Measurements from ENCODE around the gene TRH. TPM values are rescaled to one million over a fixed set of nuclear protein-coding genes. Genes with fewer than 3 reads are reported as not detected.

Gene TRH
- total and polyA plus RNA-seq, 7 donors = not detected

- ATAC-seq = no peak
- Histone ChIP-seq H3K27ac (no peak overlapping the region), H3K36me3 (ENCODE audit: insufficient read depth in 1 of 2, low read depth in 1 of 2) (no peaks in the 10 kb centered on the region), H3K27me3 (ENCODE audit: insufficient read depth in 3 of 3, low read length in 2 of 3) (peaks cover 0 to 65% (median 27%) of the 10 kb centered on the region in 3 donors), H3K4me1 (peaks cover 9% of the 10 kb centered on the region), H3K4me3 (no peak overlapping the region), H3K9me3 (no peaks in the 10 kb centered on the region)
- intact Hi-C loops (cut with DNase I) = no loop called here
- TF ChIP-seq, protein P1, sequence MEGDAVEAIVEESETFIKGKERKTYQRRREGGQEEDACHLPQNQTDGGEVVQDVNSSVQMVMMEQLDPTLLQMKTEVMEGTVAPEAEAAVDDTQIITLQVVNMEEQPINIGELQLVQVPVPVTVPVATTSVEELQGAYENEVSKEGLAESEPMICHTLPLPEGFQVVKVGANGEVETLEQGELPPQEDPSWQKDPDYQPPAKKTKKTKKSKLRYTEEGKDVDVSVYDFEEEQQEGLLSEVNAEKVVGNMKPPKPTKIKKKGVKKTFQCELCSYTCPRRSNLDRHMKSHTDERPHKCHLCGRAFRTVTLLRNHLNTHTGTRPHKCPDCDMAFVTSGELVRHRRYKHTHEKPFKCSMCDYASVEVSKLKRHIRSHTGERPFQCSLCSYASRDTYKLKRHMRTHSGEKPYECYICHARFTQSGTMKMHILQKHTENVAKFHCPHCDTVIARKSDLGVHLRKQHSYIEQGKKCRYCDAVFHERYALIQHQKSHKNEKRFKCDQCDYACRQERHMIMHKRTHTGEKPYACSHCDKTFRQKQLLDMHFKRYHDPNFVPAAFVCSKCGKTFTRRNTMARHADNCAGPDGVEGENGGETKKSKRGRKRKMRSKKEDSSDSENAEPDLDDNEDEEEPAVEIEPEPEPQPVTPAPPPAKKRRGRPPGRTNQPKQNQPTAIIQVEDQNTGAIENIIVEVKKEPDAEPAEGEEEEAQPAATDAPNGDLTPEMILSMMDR (IDR thresholded peaks at IDR 0.05) = no peak
- WGBS, 3 donors = 87% methylated on average over 4 of the region's 4 CpGs
- DNase-seq = no peak
Measured at GRCh38 chr3:129976286-129976685, 1.8 kb downstream of the TRH start.

DNA sequence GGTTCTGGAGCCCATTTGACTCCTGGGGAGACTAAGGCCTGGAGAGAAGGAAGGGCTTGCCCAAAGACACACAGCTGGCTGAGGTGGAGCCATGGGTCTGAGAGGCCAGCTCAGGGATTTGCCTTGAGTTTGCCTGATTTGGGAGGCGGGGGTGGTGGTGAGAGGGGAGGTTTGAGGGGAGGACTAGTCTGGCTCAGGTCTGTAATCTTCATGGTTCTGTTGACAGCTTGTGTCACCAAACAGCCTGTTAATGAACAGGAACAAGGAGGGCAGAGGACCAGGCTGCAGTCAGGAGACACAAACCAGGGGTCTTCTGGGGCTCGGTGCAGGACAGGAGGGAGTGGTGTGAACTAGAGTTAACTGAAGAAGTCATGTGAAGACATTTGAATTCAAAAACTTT, 3.6 kb downstream of the TRH start:
- Histone ChIP-seq H3K27ac (no peak overlapping the region), H3K36me3 (ENCODE audit: insufficient read depth in 1 of 2, low read depth in 1 of 2) (no peaks in the 10 kb centered on the region), H3K4me3 (no peak overlapping the region), H3K27me3 (ENCODE audit: insufficient read depth in 3 of 3, low read length in 2 of 3) (peaks cover 0 to 55% (median 27%) of the 10 kb centered on the region in 3 donors), H3K9me3 (no peaks in the 10 kb centered on the region), H3K4me1 (peaks cover 9% of the 10 kb centered on the region)
- no peak for ATAC-seq
- DNase-seq = no peak
- TF ChIP-seq, protein P1 (IDR thresholded peaks at IDR 0.05) = no peak
- 88 to 98% (median 89%) methylated on average over 2 of the region's 2 CpGs for WGBS, 3 donors
- intact Hi-C loops (cut with DNase I) = no loop called here

GRCh38 chr3:129979905-129980304, 5.4 kb downstream of the TRH start:
- Histone ChIP-seq H3K4me1 (peaks cover 7% of the 10 kb centered on the region), H3K27me3 (ENCODE audit: insufficient read depth in 3 of 3, low read length in 2 of 3) (peaks cover 0 to 40% (median 21%) of the 10 kb centered on the region in 3 donors), H3K27ac (no peak overlapping the region), H3K4me3 (no peak overlapping the region), H3K9me3 (no peaks in the 10 kb centered on the region), H3K36me3 (ENCODE audit: insufficient read depth in 1 of 2, low read depth in 1 of 2) (no peaks in the 10 kb centered on the region)
- DNase-seq (no peak), ATAC-seq (no peak)
- intact Hi-C loops (cut with DNase I) = no loop called here
- WGBS, 3 donors = 83 to 88% (median 84%) methylated on average over 5 of the region's 5 CpGs
- TF ChIP-seq, protein P1 (IDR thresholded peaks at IDR 0.05) = no peak

DNA sequence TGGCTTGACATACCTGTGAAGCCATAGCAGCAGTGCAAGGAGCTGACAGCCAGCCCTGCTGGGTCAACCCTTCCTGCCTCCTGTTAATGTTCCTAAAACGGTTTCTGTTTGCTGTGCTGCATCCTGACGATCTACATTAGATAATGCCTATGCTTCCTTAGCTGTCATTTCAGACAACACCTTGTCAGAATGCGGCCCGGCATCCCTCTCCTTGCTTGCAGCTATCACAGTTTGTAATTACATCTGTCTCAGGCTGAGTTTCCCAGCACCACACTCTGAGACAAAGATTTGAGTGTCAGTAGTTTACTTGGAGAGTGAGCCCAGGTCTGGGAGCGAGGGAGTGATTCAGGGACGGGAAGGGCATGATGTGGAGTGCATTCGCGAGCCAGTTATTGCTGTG, 9.0 kb downstream of the TRH start:
- H3K27ac ChIP-seq = no peak overlapping the region
- DNase-seq (no peak), ATAC-seq (no peak)
- H3K9me3 ChIP-seq = no peaks in the 10 kb centered on the region
- intact Hi-C loops (cut with DNase I) = no loop called here
- H3K27me3 ChIP-seq (ENCODE audit: insufficient read depth in 3 of 3, low read length in 2 of 3) = peaks cover 0 to 9% (median 4%) of the 10 kb centered on the region in 3 donors
- TF ChIP-seq, protein P1 (IDR thresholded peaks at IDR 0.05) = no peak
- no peak overlapping the region for H3K4me3 ChIP-seq
- H3K4me1 ChIP-seq = no peaks in the 10 kb centered on the region
- 82 to 86% (median 84%) methylated on average over 8 of the region's 8 CpGs for WGBS, 3 donors
- no peaks in the 10 kb centered on the region for H3K36me3 ChIP-seq (ENCODE audit: insufficient read depth in 1 of 2, low read depth in 1 of 2)

DNA sequence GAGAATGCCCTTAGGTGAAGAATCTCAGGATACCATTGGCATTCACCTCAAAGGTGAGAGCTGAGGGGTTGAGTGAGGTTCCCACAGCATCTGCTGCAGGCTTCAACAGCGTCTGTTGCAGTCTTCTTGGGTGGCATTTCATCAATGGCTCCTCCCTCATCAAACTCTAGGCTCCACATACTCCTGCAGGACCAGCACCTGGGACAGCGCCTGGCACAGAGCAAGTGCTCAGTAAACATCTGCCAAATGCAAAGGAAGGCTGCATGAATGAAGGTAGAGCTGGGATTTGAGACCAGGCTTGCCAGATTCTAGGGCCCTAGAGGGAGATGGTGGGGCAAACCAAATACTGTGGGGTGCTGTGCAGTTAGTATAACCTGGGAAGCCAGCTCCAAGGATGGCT, 9.6 kb downstream of the TRH start:
- no peak for DNase-seq
- no peak overlapping the region for H3K27ac ChIP-seq
- no peak for ATAC-seq
- TF ChIP-seq, protein P1 (IDR thresholded peaks at IDR 0.05) = no peak
- no peaks in the 10 kb centered on the region for H3K36me3 ChIP-seq (ENCODE audit: insufficient read depth in 1 of 2, low read depth in 1 of 2)
- intact Hi-C loops (cut with DNase I) = no loop called here
- no peaks in the 10 kb centered on the region for H3K4me1 ChIP-seq
- H3K4me3 ChIP-seq = no peak overlapping the region
- H3K9me3 ChIP-seq = no peaks in the 10 kb centered on the region
- 81 to 86% (median 82%) methylated on average over 2 of the region's 2 CpGs for WGBS, 3 donors
- H3K27me3 ChIP-seq (ENCODE audit: insufficient read depth in 3 of 3, low read length in 2 of 3) = peaks cover 0 to 9% (median 2%) of the 10 kb centered on the region in 3 donors

Data from psoas muscle (tissue), 8 donors.